Activated naive CD8-positive, alpha-beta T cell treated with anti-CD3 and anti-CD28 coated beads, Interleukin-2, amount 50 U/mL, for 24 hours (primary cell): ENCODE measurements around the gene ZNF431.
"Not testable (repeated sequence)": the region's sequence is repeated elsewhere in the genome, so short reads cannot be mapped to it uniquely, and the experiment has no call there.

ENCODE experiments used
- ATAC-seq: fragments of 150-1000 bp; cut with Tn5 transposase; one replicate; pipeline ENCODE4 v1.10.0; 2021
- DNase-seq: peaks from one replicate; pipeline ENCODE4 v3.0.0; 2021
- H3K27ac Mint-ChIP-seq: one replicate; pipeline ENCODE4 v1.8.0; 2021; ENCODE audit warnings: mild to moderate bottlenecking, mixed read lengths
- H3K27me3 Mint-ChIP-seq: one replicate; pipeline ENCODE4 v1.8.0; 2021; ENCODE audit warnings: mixed read lengths
- H3K36me3 Mint-ChIP-seq: one replicate; pipeline ENCODE4 v1.8.0; 2021; ENCODE audit warnings: low read depth, mixed read lengths
- H3K4me1 Mint-ChIP-seq: one replicate; pipeline ENCODE4 v1.8.0; 2021; ENCODE audit warnings: mixed read lengths
- H3K4me3 Mint-ChIP-seq: one replicate; pipeline ENCODE4 v1.8.0; 2021; ENCODE audit warnings: mild to moderate bottlenecking, moderate library complexity, mixed read lengths
- H3K9me3 Mint-ChIP-seq: one replicate; pipeline ENCODE4 v1.8.0; 2021; ENCODE audit warnings: mixed read lengths

The ZNF431 gene

DNA sequence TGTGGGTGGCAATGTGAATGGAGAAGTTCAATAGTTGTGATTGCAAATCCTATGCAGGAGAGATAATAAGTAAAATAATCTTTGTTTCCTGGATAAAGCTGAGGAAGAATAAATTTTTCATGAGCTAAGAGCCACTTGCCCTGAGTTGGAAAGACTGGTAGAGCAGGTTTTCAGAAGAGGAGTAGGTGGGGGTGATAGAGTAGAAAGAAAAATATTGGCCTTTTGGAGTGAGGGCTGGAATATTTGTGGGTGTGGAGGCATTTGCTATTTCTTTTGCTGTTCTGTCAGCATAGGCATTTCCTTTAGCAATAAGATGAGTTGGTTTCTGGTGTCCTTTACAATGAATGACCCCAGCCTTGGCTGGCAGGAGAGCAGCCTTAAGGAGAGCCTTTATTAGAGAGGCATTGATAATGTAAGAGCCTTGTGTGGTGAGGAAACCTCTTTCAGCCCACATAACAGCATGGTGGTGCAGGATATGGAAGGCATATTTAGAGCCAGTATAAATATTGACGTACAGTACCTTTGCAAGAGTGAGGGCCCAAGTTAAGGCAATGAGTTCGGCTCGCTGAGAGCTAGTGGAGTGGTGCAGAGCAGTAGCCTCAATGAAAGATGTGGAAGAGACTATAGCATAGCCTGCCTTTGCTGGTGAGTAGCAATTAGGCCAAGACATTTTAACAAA lies 11.6 kb upstream of the ZNF431 start:
- DNase-seq (no peak), ATAC-seq (no peak)
- Mint-ChIP-seq H3K27ac (no peak overlapping the region), H3K9me3 (peaks cover 21% of the 10 kb centered on the region), H3K4me3 (no peak overlapping the region), H3K36me3 (no peaks in the 10 kb centered on the region), H3K27me3 (peaks cover 2% of the 10 kb centered on the region), H3K4me1 (no peaks in the 10 kb centered on the region)

DNA sequence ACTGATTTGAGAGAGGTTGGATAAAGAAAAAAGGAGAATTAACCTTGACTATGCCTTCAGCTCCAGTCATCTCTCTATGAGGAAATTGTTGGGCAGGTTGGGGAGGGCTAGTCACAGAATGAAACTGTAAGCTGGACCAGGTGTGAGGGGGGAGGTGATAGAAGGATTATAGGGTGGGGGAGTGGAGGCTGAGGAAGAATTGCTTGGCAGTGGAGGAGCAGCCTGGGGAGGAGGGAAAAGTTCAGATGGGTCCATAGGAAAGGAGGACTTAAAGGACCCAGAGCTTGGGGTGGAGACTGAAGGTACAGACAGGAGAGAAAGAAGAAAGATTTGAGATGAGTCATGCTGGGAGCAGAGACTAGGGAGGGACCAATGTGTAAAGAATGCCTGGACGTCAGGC lies 8.2 kb upstream of the ZNF431 start:
- Mint-ChIP-seq H3K36me3 (no peaks in the 10 kb centered on the region), H3K4me1 (no peaks in the 10 kb centered on the region), H3K4me3 (no peak overlapping the region), H3K27ac (no peak overlapping the region), H3K9me3 (peaks cover 4% of the 10 kb centered on the region), H3K27me3 (peaks cover 2% of the 10 kb centered on the region)
- no peak for ATAC-seq
- no peak for DNase-seq

GRCh38 chr19:21134934-21135366 lies 6.9 kb upstream of the ZNF431 start:
- no peak overlapping the region for H3K27ac Mint-ChIP-seq
- H3K4me3 Mint-ChIP-seq = no peak overlapping the region
- no peaks in the 10 kb centered on the region for H3K36me3 Mint-ChIP-seq
- H3K9me3 Mint-ChIP-seq = peaks cover 4% of the 10 kb centered on the region
- H3K4me1 Mint-ChIP-seq = no peaks in the 10 kb centered on the region
- DNase-seq (no peak), ATAC-seq (no peak)
- H3K27me3 Mint-ChIP-seq = peaks cover 2% of the 10 kb centered on the region

DNA sequence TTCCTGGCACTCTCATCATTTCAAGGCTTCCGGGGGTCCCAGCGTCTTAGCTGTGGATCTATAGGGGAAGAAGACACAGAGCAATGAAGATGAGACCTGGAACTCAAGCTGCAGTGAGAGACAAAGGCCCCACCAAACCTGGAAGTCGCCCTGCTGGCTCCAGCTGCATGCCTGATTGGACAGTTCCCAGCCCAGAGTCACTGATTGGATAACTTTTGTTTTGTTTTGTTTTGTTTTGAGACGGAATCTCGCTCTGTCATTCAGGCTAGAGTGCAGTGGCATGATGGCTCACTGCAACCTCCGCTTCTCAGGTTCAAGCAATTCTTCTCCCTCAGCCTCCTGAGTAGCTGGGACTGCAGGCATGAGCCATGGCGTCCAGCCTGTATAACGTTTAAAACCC lies 6.4 kb upstream of the ZNF431 start:
- ATAC-seq (no peak), DNase-seq (no peak)
- H3K27ac Mint-ChIP-seq = no peak overlapping the region
- H3K36me3 Mint-ChIP-seq = no peaks in the 10 kb centered on the region
- no peaks in the 10 kb centered on the region for H3K4me1 Mint-ChIP-seq
- peaks cover 1% of the 10 kb centered on the region for H3K9me3 Mint-ChIP-seq
- no peak overlapping the region for H3K4me3 Mint-ChIP-seq
- peaks cover 2% of the 10 kb centered on the region for H3K27me3 Mint-ChIP-seq

GRCh38 chr19:21138130-21138529 lies 3.7 kb upstream of the ZNF431 start:
- ATAC-seq (no peak), DNase-seq (no peak)
- Mint-ChIP-seq H3K4me1 (peaks cover 17% of the 10 kb centered on the region), H3K27me3 (peaks cover 2% of the 10 kb centered on the region), H3K4me3 (no peak overlapping the region), H3K27ac (no peak overlapping the region), H3K9me3 (no peaks in the 10 kb centered on the region), H3K36me3 (peaks cover 5% of the 10 kb centered on the region)

GRCh38 chr19:21141006-21141405 lies 834 bp upstream of the ZNF431 start:
- H3K36me3 Mint-ChIP-seq = peaks cover 33% of the 10 kb centered on the region
- DNase-seq, H3K9me3 Mint-ChIP-seq, H3K27me3 Mint-ChIP-seq, H3K27ac Mint-ChIP-seq, H3K4me3 Mint-ChIP-seq, ATAC-seq: not testable (repeated sequence)
- H3K4me1 Mint-ChIP-seq = peaks cover 31% of the 10 kb centered on the region

- H3K36me3 Mint-ChIP-seq = peaks cover 57% of the 10 kb centered on the region
- peaks cover 35% of the 10 kb centered on the region for H3K4me1 Mint-ChIP-seq
- ATAC-seq = no peak
- DNase-seq = no peak
- peak overlapping the region; percentile 94 for H3K4me3 Mint-ChIP-seq
- H3K27me3 Mint-ChIP-seq = no peaks in the 10 kb centered on the region
- no peak overlapping the region for H3K27ac Mint-ChIP-seq
- H3K9me3 Mint-ChIP-seq = peaks cover 3% of the 10 kb centered on the region
Measured at GRCh38 chr19:21143428-21143827, 1.6 kb downstream of the ZNF431 start.

- H3K4me1 Mint-ChIP-seq = peaks cover 36% of the 10 kb centered on the region
- peaks cover 61% of the 10 kb centered on the region for H3K36me3 Mint-ChIP-seq
- peaks cover 3% of the 10 kb centered on the region for H3K9me3 Mint-ChIP-seq
- H3K27ac Mint-ChIP-seq = no peak overlapping the region
- DNase-seq = no peak
- no peaks in the 10 kb centered on the region for H3K27me3 Mint-ChIP-seq
- ATAC-seq = no peak
- peak overlapping the region; percentile 11 for H3K4me3 Mint-ChIP-seq
Measured at GRCh38 chr19:21143854-21144253, 2.0 kb downstream of the ZNF431 start.

GRCh38 chr19:21147540-21147939 lies 5.7 kb downstream of the ZNF431 start:
- DNase-seq (no peak), ATAC-seq (no peak)
- Mint-ChIP-seq H3K27ac (no peak overlapping the region), H3K27me3 (no peaks in the 10 kb centered on the region), H3K36me3 (peaks cover 94% of the 10 kb centered on the region), H3K4me3 (no peak overlapping the region), H3K9me3 (peaks cover 7% of the 10 kb centered on the region), H3K4me1 (peaks cover 26% of the 10 kb centered on the region)

DNA sequence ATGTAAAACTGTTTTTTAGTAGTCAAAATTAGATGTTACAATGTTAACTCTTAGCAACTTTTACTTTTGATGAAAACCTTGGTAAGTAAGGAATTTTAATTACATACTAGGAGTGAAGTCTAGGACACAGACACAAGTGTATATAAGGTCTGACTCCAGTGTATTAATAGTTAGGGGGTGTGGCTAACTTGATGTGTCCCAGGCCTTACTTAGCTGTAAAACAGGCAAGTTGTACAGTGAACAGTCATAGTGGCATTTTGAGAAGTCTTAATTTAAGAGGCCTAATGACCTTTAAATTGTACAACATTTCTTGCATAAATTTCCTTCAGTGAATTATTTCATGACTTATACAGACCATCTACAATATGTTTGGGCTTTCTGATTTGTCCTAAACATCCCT lies 6.8 kb downstream of the ZNF431 start:
- no peak for ATAC-seq
- no peak overlapping the region for H3K4me3 Mint-ChIP-seq
- no peak overlapping the region for H3K27ac Mint-ChIP-seq
- peaks cover 14% of the 10 kb centered on the region for H3K4me1 Mint-ChIP-seq
- H3K9me3 Mint-ChIP-seq = peaks cover 7% of the 10 kb centered on the region
- DNase-seq = no peak
- H3K36me3 Mint-ChIP-seq = peaks cover 97% of the 10 kb centered on the region
- no peaks in the 10 kb centered on the region for H3K27me3 Mint-ChIP-seq

- DNase-seq (no peak), ATAC-seq (no peak)
- Mint-ChIP-seq H3K9me3 (peaks cover 7% of the 10 kb centered on the region), H3K4me1 (peaks cover 10% of the 10 kb centered on the region), H3K27ac (no peak overlapping the region), H3K27me3 (no peaks in the 10 kb centered on the region), H3K4me3 (no peak overlapping the region), H3K36me3 (peaks cover 93% of the 10 kb centered on the region)
Measured at GRCh38 chr19:21149877-21150276, 8.0 kb downstream of the ZNF431 start.

DNA sequence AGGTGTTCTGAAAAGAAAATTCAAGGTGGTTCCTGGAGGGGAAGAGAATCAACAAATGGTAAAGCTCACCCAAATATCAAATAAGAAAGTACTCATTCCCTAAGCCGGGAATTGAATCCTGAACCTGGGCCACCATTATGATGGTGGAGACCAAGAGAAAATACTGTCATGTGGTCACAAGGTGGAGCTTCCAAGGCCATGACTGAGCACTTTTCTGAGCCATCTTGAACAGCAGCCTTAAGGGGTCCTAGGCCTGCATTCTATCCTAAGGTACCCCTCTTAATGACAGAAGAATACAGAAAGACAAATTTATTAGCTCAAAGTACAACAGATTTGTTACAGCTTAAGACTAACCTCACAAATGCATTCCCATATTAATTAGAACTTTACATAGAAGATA lies 9.6 kb downstream of the ZNF431 start:
- peaks cover 91% of the 10 kb centered on the region for H3K36me3 Mint-ChIP-seq

GRCh38 chr19:21158523-21159135 lies 16.8 kb downstream of the ZNF431 start:
- peaks cover 8% of the 10 kb centered on the region for H3K9me3 Mint-ChIP-seq
- DNase-seq = no peak
- no peak overlapping the region for H3K27ac Mint-ChIP-seq

More for the DNA sequence above, 9.6 kb downstream of the ZNF431 start:
- Mint-ChIP-seq H3K27ac (no peak overlapping the region), H3K4me3 (no peak overlapping the region), H3K4me1 (peaks cover 8% of the 10 kb centered on the region), H3K27me3 (no peaks in the 10 kb centered on the region), H3K9me3 (peaks cover 9% of the 10 kb centered on the region)
- ATAC-seq = no peak
- no peak for DNase-seq

DNA sequence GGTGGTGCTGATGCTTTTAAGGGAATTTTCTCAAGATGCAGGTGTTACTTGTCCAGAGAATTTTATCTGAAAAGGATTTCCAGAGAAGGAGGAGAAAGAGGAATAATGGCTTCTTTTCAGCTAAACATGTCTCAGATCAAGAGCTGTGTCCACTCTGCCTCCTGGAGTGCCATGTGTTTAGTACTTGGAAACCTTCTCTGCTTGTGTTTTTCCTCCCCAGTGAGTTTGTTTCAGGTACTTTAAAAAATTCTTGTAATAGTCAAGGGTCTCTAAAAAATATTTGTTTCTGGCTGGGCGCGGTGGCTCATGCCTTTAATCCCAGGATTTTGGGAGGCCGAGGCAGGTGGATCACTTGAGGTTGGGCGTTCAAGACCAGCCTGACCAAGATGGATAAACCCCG lies 22.7 kb downstream of the ZNF431 start:
- no peaks in the 10 kb centered on the region for H3K27me3 Mint-ChIP-seq
- H3K4me3 Mint-ChIP-seq = no peak overlapping the region
- DNase-seq = no peak
- no peak for ATAC-seq
- H3K27ac Mint-ChIP-seq = no peak overlapping the region
- H3K9me3 Mint-ChIP-seq = peaks cover 5% of the 10 kb centered on the region
- H3K4me1 Mint-ChIP-seq = peaks cover 5% of the 10 kb centered on the region
- peaks cover 77% of the 10 kb centered on the region for H3K36me3 Mint-ChIP-seq

More at GRCh38 chr19:21158523-21159135, 16.8 kb downstream of the ZNF431 start:
- no peak for ATAC-seq
- peaks cover 75% of the 10 kb centered on the region for H3K36me3 Mint-ChIP-seq
- H3K27me3 Mint-ChIP-seq = no peaks in the 10 kb centered on the region
- H3K4me1 Mint-ChIP-seq = peaks cover 9% of the 10 kb centered on the region
- no peak overlapping the region for H3K4me3 Mint-ChIP-seq

GRCh38 chr19:21166436-21166835 lies 24.6 kb downstream of the ZNF431 start:
- peaks cover 5% of the 10 kb centered on the region for H3K4me1 Mint-ChIP-seq
- no peak overlapping the region for H3K27ac Mint-ChIP-seq
- no peak for DNase-seq
- no peaks in the 10 kb centered on the region for H3K27me3 Mint-ChIP-seq
- peaks cover 79% of the 10 kb centered on the region for H3K36me3 Mint-ChIP-seq
- H3K4me3 Mint-ChIP-seq = no peak overlapping the region
- no peaks in the 10 kb centered on the region for H3K9me3 Mint-ChIP-seq
- no peak for ATAC-seq
